Measurements from ENCODE around the gene NHP2. TPM values are rescaled to one million over a fixed set of nuclear protein-coding genes. Genes with fewer than 3 reads are reported as not detected.

Gene NHP2
- polyA plus RNA-seq, 1 donor from 2014 or later: 332 TPM

DNA sequence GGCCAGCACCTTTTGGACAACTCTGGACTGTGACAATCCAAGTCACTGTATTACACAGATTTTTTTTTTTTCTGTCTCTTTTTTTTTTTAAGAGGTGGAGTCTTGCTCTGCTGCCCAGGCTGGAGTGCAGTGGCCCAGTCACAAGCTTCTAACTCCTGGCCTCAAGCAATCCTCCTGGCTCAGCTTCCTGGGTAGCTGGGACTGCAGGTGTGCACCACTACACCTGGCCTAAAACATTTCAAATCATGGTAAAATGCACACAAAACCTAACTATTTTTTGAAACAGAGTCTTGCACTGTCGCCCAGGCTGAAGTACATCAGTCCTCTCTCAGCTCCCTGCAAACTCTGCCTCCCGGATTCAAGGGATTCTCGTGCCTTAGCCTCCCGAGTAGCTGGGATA, 47.6 kb downstream of the NHP2 start:
- H3K79me2 ChIP-seq (replicated peaks; ENCODE audit: insufficient read depth, low read length): no peaks in the 10 kb centered on the region
- no peaks in the 10 kb centered on the region for H4K20me1 ChIP-seq (ENCODE audit: insufficient read depth)
- no peaks in the 10 kb centered on the region for H3K36me3 ChIP-seq (ENCODE audit: insufficient read depth, low read length)
- no peak for TF ChIP-seq EP300 (conservative IDR thresholded peaks at IDR 0.05; ENCODE audit: poor library complexity, severe bottlenecking)
- no peak overlapping the region for H2AFZ ChIP-seq (ENCODE audit: low read depth, low read length)
- no peak overlapping the region for H3K4me3 ChIP-seq (ENCODE audit: low read length)
- H3K27me3 ChIP-seq (ENCODE audit: insufficient read depth, low read depth, low read length): no peaks in the 10 kb centered on the region
- H3F3A ChIP-seq (ENCODE audit: insufficient read depth, low read length, poor library complexity, severe bottlenecking): no peaks in the 10 kb centered on the region
- no peaks in the 10 kb centered on the region for H3K9me2 ChIP-seq (ENCODE audit: insufficient read depth, low read length)
- H3K9ac ChIP-seq (ENCODE audit: low read length): no peak overlapping the region
- no peak overlapping the region for H3K4me2 ChIP-seq (ENCODE audit: low read length)
- no peaks in the 10 kb centered on the region for H3K9me3 ChIP-seq (ENCODE audit: low read length)
- H3K27ac ChIP-seq (ENCODE audit: low read length): no peak overlapping the region

- Histone ChIP-seq H3K27me3 (ENCODE audit: insufficient read depth, low read depth, low read length) (no peaks in the 10 kb centered on the region), H3K4me3 (ENCODE audit: low read length) (no peak overlapping the region), H3F3A (ENCODE audit: insufficient read depth, low read length, poor library complexity, severe bottlenecking) (no peaks in the 10 kb centered on the region), H3K9me3 (ENCODE audit: low read length) (no peaks in the 10 kb centered on the region), H3K36me3 (ENCODE audit: insufficient read depth, low read length) (no peaks in the 10 kb centered on the region), H3K79me2 (replicated peaks; ENCODE audit: insufficient read depth, low read length) (no peaks in the 10 kb centered on the region), H3K4me2 (ENCODE audit: low read length) (no peak overlapping the region), H2AFZ (ENCODE audit: low read depth, low read length) (no peak overlapping the region), H3K9ac (ENCODE audit: low read length) (no peak overlapping the region), H4K20me1 (ENCODE audit: insufficient read depth) (no peaks in the 10 kb centered on the region), H3K27ac (ENCODE audit: low read length) (no peak overlapping the region), H3K9me2 (ENCODE audit: insufficient read depth, low read length) (no peaks in the 10 kb centered on the region)
- no peak for TF ChIP-seq RAD21 (conservative IDR thresholded peaks at IDR 0.05)
- no peak for TF ChIP-seq TAF1 (IDR thresholded peaks at IDR 0.05; ENCODE audit: low read depth)
- no peak for TF ChIP-seq EP300 (conservative IDR thresholded peaks at IDR 0.05; ENCODE audit: poor library complexity, severe bottlenecking)
- no peak for TF ChIP-seq POLR2AphosphoS5 (IDR thresholded peaks at IDR 0.05)
- TF ChIP-seq, protein P1, sequence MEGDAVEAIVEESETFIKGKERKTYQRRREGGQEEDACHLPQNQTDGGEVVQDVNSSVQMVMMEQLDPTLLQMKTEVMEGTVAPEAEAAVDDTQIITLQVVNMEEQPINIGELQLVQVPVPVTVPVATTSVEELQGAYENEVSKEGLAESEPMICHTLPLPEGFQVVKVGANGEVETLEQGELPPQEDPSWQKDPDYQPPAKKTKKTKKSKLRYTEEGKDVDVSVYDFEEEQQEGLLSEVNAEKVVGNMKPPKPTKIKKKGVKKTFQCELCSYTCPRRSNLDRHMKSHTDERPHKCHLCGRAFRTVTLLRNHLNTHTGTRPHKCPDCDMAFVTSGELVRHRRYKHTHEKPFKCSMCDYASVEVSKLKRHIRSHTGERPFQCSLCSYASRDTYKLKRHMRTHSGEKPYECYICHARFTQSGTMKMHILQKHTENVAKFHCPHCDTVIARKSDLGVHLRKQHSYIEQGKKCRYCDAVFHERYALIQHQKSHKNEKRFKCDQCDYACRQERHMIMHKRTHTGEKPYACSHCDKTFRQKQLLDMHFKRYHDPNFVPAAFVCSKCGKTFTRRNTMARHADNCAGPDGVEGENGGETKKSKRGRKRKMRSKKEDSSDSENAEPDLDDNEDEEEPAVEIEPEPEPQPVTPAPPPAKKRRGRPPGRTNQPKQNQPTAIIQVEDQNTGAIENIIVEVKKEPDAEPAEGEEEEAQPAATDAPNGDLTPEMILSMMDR (IDR thresholded peaks at IDR 0.05; ENCODE audit: poor library complexity, severe bottlenecking): no peak
- TF ChIP-seq SMC3 (conservative IDR thresholded peaks at IDR 0.05; ENCODE audit: poor library complexity): no peak
- no peak for TF ChIP-seq REST (IDR thresholded peaks at IDR 0.05; ENCODE audit: borderline replicate concordance)
- TF ChIP-seq MXI1 (conservative IDR thresholded peaks at IDR 0.05; ENCODE audit: poor library complexity, severe bottlenecking): no peak
- TF ChIP-seq EZH2 (IDR thresholded peaks at IDR 0.05; ENCODE audit: borderline replicate concordance, insufficient read depth, low read length, poor library complexity, severe bottlenecking): no peak
Measured at GRCh38 chr5:178104492-178104891, 49.2 kb downstream of the NHP2 start.

DNA sequence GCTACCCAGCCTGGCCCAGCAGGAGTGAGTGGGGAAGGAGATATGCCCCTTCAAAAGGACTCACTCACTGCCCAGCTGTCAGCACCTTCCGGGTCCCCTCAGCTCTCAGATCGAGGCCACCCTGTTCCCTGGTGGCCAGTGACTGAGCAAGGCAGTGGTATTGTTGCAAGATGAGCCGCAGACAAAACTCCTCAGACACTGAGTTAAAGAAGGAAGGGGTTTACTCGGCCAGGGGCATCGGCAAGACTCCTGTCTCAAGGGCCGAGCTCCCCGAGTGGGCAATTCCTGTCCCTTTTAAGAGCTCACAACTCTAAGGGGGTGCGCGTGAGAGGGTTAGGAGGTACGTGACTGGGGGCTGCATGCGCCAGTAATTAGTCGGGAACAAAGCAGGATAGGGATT, 50.1 kb downstream of the NHP2 start:
- Histone ChIP-seq H3K4me3 (ENCODE audit: low read length) (no peak overlapping the region), H4K20me1 (ENCODE audit: insufficient read depth) (no peaks in the 10 kb centered on the region), H3K9me3 (ENCODE audit: low read length) (no peaks in the 10 kb centered on the region), H2AFZ (ENCODE audit: low read depth, low read length) (no peak overlapping the region), H3K27ac (ENCODE audit: low read length) (no peak overlapping the region), H3K9ac (ENCODE audit: low read length) (no peak overlapping the region), H3F3A (ENCODE audit: insufficient read depth, low read length, poor library complexity, severe bottlenecking) (no peaks in the 10 kb centered on the region), H3K4me2 (ENCODE audit: low read length) (no peak overlapping the region), H3K36me3 (ENCODE audit: insufficient read depth, low read length) (no peaks in the 10 kb centered on the region), H3K79me2 (replicated peaks; ENCODE audit: insufficient read depth, low read length) (no peaks in the 10 kb centered on the region), H3K27me3 (ENCODE audit: insufficient read depth, low read depth, low read length) (no peaks in the 10 kb centered on the region), H3K9me2 (ENCODE audit: insufficient read depth, low read length) (no peaks in the 10 kb centered on the region)
- no peak for TF ChIP-seq TAF1 (IDR thresholded peaks at IDR 0.05; ENCODE audit: low read depth)
- TF ChIP-seq EZH2 (IDR thresholded peaks at IDR 0.05; ENCODE audit: borderline replicate concordance, insufficient read depth, low read length, poor library complexity, severe bottlenecking): no peak
- no peak for TF ChIP-seq REST (IDR thresholded peaks at IDR 0.05; ENCODE audit: borderline replicate concordance)
- no peak for TF ChIP-seq POLR2AphosphoS5 (IDR thresholded peaks at IDR 0.05)
- TF ChIP-seq MXI1 (conservative IDR thresholded peaks at IDR 0.05; ENCODE audit: poor library complexity, severe bottlenecking): no peak
- TF ChIP-seq, protein P1 (IDR thresholded peaks at IDR 0.05; ENCODE audit: poor library complexity, severe bottlenecking): no peak
- TF ChIP-seq RAD21 (conservative IDR thresholded peaks at IDR 0.05): no peak
- no peak for TF ChIP-seq EP300 (conservative IDR thresholded peaks at IDR 0.05; ENCODE audit: poor library complexity, severe bottlenecking)
- TF ChIP-seq SMC3 (conservative IDR thresholded peaks at IDR 0.05; ENCODE audit: poor library complexity): no peak
